ENCODE results near the gene KAZN. TPM values are rescaled to one million over a fixed set of nuclear protein-coding genes. Genes with fewer than 3 reads are reported as not detected.

The KAZN gene
- total and polyA plus RNA-seq, 4 donors: 4.4 to 19.3 (median 9.6) TPM

DNA sequence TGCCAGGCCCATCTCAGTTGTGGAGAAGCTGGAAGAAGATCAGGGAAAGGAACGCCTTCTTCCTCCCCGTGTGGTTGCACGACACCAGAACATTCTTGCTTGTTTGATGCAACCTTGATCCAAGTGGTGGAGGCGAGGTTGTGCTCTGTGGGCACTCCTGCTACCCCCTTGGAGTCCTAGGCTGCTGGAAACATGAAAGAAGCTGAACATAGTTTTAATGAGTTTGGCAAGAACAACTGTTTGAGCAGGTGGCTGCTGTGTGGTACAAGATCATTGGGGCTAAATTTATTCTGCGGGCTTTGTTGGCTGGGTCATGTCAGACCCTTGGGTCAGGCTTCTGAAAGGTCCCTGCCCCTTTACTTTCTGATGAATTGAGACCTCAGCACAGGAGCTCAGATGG, 5.9 kb downstream of the KAZN start:
- Histone ChIP-seq H3K9me3 (ENCODE audit: control insufficient read depth, low read length) (no peaks in the 10 kb centered on the region), H3K4me1 (ENCODE audit: control insufficient read depth in 1 of 2, insufficient read depth in 2 of 2, low read length in 2 of 2) (no peaks in the 10 kb centered on the region), H3K27me3 (ENCODE audit: control insufficient read depth in 1 of 2, insufficient read depth in 2 of 2, low read length in 1 of 2) (peaks cover 0 to 2% of the 10 kb centered on the region in 2 donors), H3K4me3 (ENCODE audit: low read length in 2 of 2) (no peak overlapping the region), H3K27ac (ENCODE audit: low read depth in 1 of 2, low read length in 2 of 2) (no peak overlapping the region), H3K36me3 (ENCODE audit: control insufficient read depth in 1 of 2, insufficient read depth in 2 of 2, low read length in 1 of 2) (no peaks in the 10 kb centered on the region)
- no peak for DNase-seq
- intact Hi-C loops (cut with DNase I): no loop called here
- 94 to 96% methylated on average over 5 of the region's 5 CpGs for WGBS, 2 donors
- ATAC-seq (ENCODE audit: low FRiP score): no peak

GRCh38 chr1:14605945-14606344, 7.5 kb downstream of the KAZN start:
- Histone ChIP-seq H3K36me3 (ENCODE audit: control insufficient read depth in 1 of 2, insufficient read depth in 2 of 2, low read length in 1 of 2) (no peaks in the 10 kb centered on the region), H3K9me3 (ENCODE audit: control insufficient read depth, low read length) (no peaks in the 10 kb centered on the region), H3K4me3 (ENCODE audit: low read length in 2 of 2) (no peak overlapping the region), H3K4me1 (ENCODE audit: control insufficient read depth in 1 of 2, insufficient read depth in 2 of 2, low read length in 2 of 2) (no peaks in the 10 kb centered on the region), H3K27me3 (ENCODE audit: control insufficient read depth in 1 of 2, insufficient read depth in 2 of 2, low read length in 1 of 2) (no peaks in the 10 kb centered on the region), H3K27ac (ENCODE audit: low read depth in 1 of 2, low read length in 2 of 2) (no peak overlapping the region)
- ATAC-seq (ENCODE audit: low FRiP score) (no peak), DNase-seq (no peak)
- 89 to 96% methylated on average over 1 of the region's 1 CpG for WGBS, 2 donors
- intact Hi-C loops (cut with DNase I): no loop called here

- 0 to 39% methylated on average over 1 of the region's 1 CpG for WGBS, 2 donors
- H3K27ac ChIP-seq (ENCODE audit: low read depth in 1 of 2, low read length in 2 of 2): no peak overlapping the region
- DNase-seq: no peak
- no peaks in the 10 kb centered on the region for H3K27me3 ChIP-seq (ENCODE audit: control insufficient read depth in 1 of 2, insufficient read depth in 2 of 2, low read length in 1 of 2)
- no peaks in the 10 kb centered on the region for H3K4me1 ChIP-seq (ENCODE audit: control insufficient read depth in 1 of 2, insufficient read depth in 2 of 2, low read length in 2 of 2)
- no peak overlapping the region for H3K4me3 ChIP-seq (ENCODE audit: low read length in 2 of 2)
- H3K36me3 ChIP-seq (ENCODE audit: control insufficient read depth in 1 of 2, insufficient read depth in 2 of 2, low read length in 1 of 2): no peaks in the 10 kb centered on the region
- intact Hi-C loops (cut with DNase I): no loop called here
- no peak for ATAC-seq (ENCODE audit: low FRiP score)
- no peaks in the 10 kb centered on the region for H3K9me3 ChIP-seq (ENCODE audit: control insufficient read depth, low read length)
Observed at GRCh38 chr1:14606632-14607031, 8.1 kb downstream of the KAZN start.

DNA sequence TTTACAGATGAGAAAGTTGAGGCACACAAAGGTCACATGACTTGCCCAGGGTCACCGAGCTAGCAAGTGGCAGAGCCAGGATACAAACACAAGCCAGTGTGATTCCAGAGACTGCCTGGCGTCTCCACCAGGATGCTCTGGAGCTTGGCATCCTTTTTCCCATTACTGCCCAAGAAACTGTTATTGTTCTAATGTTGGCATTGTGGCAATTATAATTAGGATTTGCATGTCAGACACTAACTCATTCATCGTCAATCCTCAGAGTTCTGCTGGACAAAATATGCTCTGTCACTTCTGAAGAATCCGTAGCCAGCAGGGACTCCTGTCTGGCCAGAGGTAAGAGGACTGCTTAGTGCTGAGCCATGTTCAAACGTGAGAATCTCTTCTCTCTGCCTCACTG, 8.8 kb downstream of the KAZN start:
- Histone ChIP-seq H3K4me3 (ENCODE audit: low read length in 2 of 2) (no peak overlapping the region), H3K9me3 (ENCODE audit: control insufficient read depth, low read length) (no peaks in the 10 kb centered on the region), H3K36me3 (ENCODE audit: control insufficient read depth in 1 of 2, insufficient read depth in 2 of 2, low read length in 1 of 2) (no peaks in the 10 kb centered on the region), H3K27me3 (ENCODE audit: control insufficient read depth in 1 of 2, insufficient read depth in 2 of 2, low read length in 1 of 2) (no peaks in the 10 kb centered on the region), H3K4me1 (ENCODE audit: control insufficient read depth in 1 of 2, insufficient read depth in 2 of 2, low read length in 2 of 2) (no peaks in the 10 kb centered on the region), H3K27ac (ENCODE audit: low read depth in 1 of 2, low read length in 2 of 2) (no peak overlapping the region)
- DNase-seq (no peak), ATAC-seq (ENCODE audit: low FRiP score) (no peak)
- 74 to 82% methylated on average over 5 of the region's 5 CpGs for WGBS, 2 donors
- intact Hi-C loops (cut with DNase I): no loop called here

GRCh38 chr1:14608308-14608707, 9.8 kb downstream of the KAZN start:
- ATAC-seq (ENCODE audit: low FRiP score) (no peak), DNase-seq (no peak)
- Histone ChIP-seq H3K27me3 (ENCODE audit: control insufficient read depth in 1 of 2, insufficient read depth in 2 of 2, low read length in 1 of 2) (no peaks in the 10 kb centered on the region), H3K27ac (ENCODE audit: low read depth in 1 of 2, low read length in 2 of 2) (no peak overlapping the region), H3K4me1 (ENCODE audit: control insufficient read depth in 1 of 2, insufficient read depth in 2 of 2, low read length in 2 of 2) (no peaks in the 10 kb centered on the region), H3K36me3 (ENCODE audit: control insufficient read depth in 1 of 2, insufficient read depth in 2 of 2, low read length in 1 of 2) (no peaks in the 10 kb centered on the region), H3K9me3 (ENCODE audit: control insufficient read depth, low read length) (no peaks in the 10 kb centered on the region), H3K4me3 (ENCODE audit: low read length in 2 of 2) (no peak overlapping the region)
- intact Hi-C loops (cut with DNase I): no loop called here
- 96 to 99% methylated on average over 3 of the region's 3 CpGs for WGBS, 2 donors

GRCh38 chr1:14610761-14611160, 12.3 kb downstream of the KAZN start:
- Histone ChIP-seq H3K9me3 (ENCODE audit: control insufficient read depth, low read length) (no peaks in the 10 kb centered on the region), H3K27ac (ENCODE audit: low read depth in 1 of 2, low read length in 2 of 2) (no peak overlapping the region), H3K27me3 (ENCODE audit: control insufficient read depth in 1 of 2, insufficient read depth in 2 of 2, low read length in 1 of 2) (no peaks in the 10 kb centered on the region), H3K4me1 (ENCODE audit: control insufficient read depth in 1 of 2, insufficient read depth in 2 of 2, low read length in 2 of 2) (no peaks in the 10 kb centered on the region), H3K4me3 (ENCODE audit: low read length in 2 of 2) (no peak overlapping the region), H3K36me3 (ENCODE audit: control insufficient read depth in 1 of 2, insufficient read depth in 2 of 2, low read length in 1 of 2) (no peaks in the 10 kb centered on the region)
- DNase-seq (no peak), ATAC-seq (ENCODE audit: low FRiP score) (no peak)
- WGBS, 2 donors: 93% methylated on average over 4 of the region's 4 CpGs
- intact Hi-C loops (cut with DNase I): no loop called here

GRCh38 chr1:14611792-14612191, 13.3 kb downstream of the KAZN start:
- H3K9me3 ChIP-seq (ENCODE audit: control insufficient read depth, low read length): no peaks in the 10 kb centered on the region
- DNase-seq: no peak
- ATAC-seq (ENCODE audit: low FRiP score): no peak
- H3K4me3 ChIP-seq (ENCODE audit: low read length in 2 of 2): no peak overlapping the region
- no peaks in the 10 kb centered on the region for H3K36me3 ChIP-seq (ENCODE audit: control insufficient read depth in 1 of 2, insufficient read depth in 2 of 2, low read length in 1 of 2)
- H3K27me3 ChIP-seq (ENCODE audit: control insufficient read depth in 1 of 2, insufficient read depth in 2 of 2, low read length in 1 of 2): no peaks in the 10 kb centered on the region
- WGBS, 2 donors: 91 to 93% methylated on average over 3 of the region's 3 CpGs
- no peak overlapping the region for H3K27ac ChIP-seq (ENCODE audit: low read depth in 1 of 2, low read length in 2 of 2)
- H3K4me1 ChIP-seq (ENCODE audit: control insufficient read depth in 1 of 2, insufficient read depth in 2 of 2, low read length in 2 of 2): no peaks in the 10 kb centered on the region
- intact Hi-C loops (cut with DNase I): no loop called here

DNA sequence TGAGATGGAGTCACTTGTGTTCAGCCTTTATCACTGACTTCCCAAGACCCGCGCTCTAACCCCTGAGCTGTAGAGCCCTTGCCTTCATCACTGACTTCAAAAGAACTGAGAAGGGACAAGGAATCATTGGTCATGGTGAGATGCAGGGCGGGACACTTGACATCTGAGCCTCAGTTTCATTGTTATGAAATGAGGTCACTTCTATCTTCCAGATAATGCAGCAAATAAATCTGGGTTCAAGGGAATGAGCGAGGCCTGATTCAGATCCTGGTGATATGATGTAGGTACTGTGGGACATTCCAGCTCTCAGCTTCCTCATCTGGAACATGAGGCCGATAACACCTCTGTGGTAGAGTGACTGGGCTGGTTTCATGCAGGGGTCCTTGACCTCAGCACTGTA, 13.8 kb downstream of the KAZN start:
- Histone ChIP-seq H3K9me3 (ENCODE audit: control insufficient read depth, low read length) (peaks cover 1% of the 10 kb centered on the region), H3K27me3 (ENCODE audit: control insufficient read depth in 1 of 2, insufficient read depth in 2 of 2, low read length in 1 of 2) (no peaks in the 10 kb centered on the region), H3K4me1 (ENCODE audit: control insufficient read depth in 1 of 2, insufficient read depth in 2 of 2, low read length in 2 of 2) (no peaks in the 10 kb centered on the region), H3K27ac (ENCODE audit: low read depth in 1 of 2, low read length in 2 of 2) (no peak overlapping the region), H3K4me3 (ENCODE audit: low read length in 2 of 2) (no peak overlapping the region), H3K36me3 (ENCODE audit: control insufficient read depth in 1 of 2, insufficient read depth in 2 of 2, low read length in 1 of 2) (no peaks in the 10 kb centered on the region)
- 96 to 100% methylated on average over 5 of the region's 5 CpGs for WGBS, 2 donors
- intact Hi-C loops (cut with DNase I): no loop called here
- DNase-seq: no peak
- ATAC-seq (ENCODE audit: low FRiP score): no peak

GRCh38 chr1:14613926-14614325, 15.4 kb downstream of the KAZN start:
- no peaks in the 10 kb centered on the region for H3K27me3 ChIP-seq (ENCODE audit: control insufficient read depth in 1 of 2, insufficient read depth in 2 of 2, low read length in 1 of 2)
- 56 to 60% methylated on average over 3 of the region's 3 CpGs for WGBS, 2 donors
- no peaks in the 10 kb centered on the region for H3K4me1 ChIP-seq (ENCODE audit: control insufficient read depth in 1 of 2, insufficient read depth in 2 of 2, low read length in 2 of 2)
- H3K4me3 ChIP-seq (ENCODE audit: low read length in 2 of 2): no peak overlapping the region
- no peak for ATAC-seq (ENCODE audit: low FRiP score)
- no peaks in the 10 kb centered on the region for H3K36me3 ChIP-seq (ENCODE audit: control insufficient read depth in 1 of 2, insufficient read depth in 2 of 2, low read length in 1 of 2)
- H3K9me3 ChIP-seq (ENCODE audit: control insufficient read depth, low read length): peaks cover 4% of the 10 kb centered on the region
- intact Hi-C loops (cut with DNase I): no loop called here
- no peak overlapping the region for H3K27ac ChIP-seq (ENCODE audit: low read depth in 1 of 2, low read length in 2 of 2)
- DNase-seq: no peak
